HL-60 (cell line): ENCODE measurements around the gene POU5F1.

Source experiments
- CTCF ChIP-seq: IDR thresholded peaks from one replicate; pipeline ENCODE4 v1.5.1; 2011; ENCODE audit warnings: low read length, control low read depth, inconsistent platforms; ENCODE audit not compliant: insufficient read depth
- POLR2AphosphoS5 ChIP-seq: IDR thresholded peaks from 2 replicates; pipeline ENCODE4 v1.6.1; 2012; ENCODE audit warnings: low read depth
- SPI1 ChIP-seq: IDR thresholded peaks from 2 replicates; pipeline ENCODE4 v1.6.1; 2012; ENCODE audit warnings: low read depth, mild to moderate bottlenecking, borderline replicate concordance

- TF ChIP-seq CTCF: no peak
- no peak for TF ChIP-seq POLR2AphosphoS5
- TF ChIP-seq SPI1: no peak
Observed at GRCh38 chr6:31135710-31136109, 34.8 kb downstream of the POU5F1 start.
